Measurements from ENCODE around the gene PTPRM. TPM values are rescaled to one million over a fixed set of nuclear protein-coding genes. Genes with fewer than 3 reads are reported as not detected.
A peak's percentile ranks its signal among the peaks of the same experiment; 100 is the strongest.

PTPRM gene
- total RNA-seq, 1 experiment from 2014 or later, result 6.2 TPM

GRCh38 chr18:7766346-7766745 is 199.2 kb downstream of the PTPRM start:
- no peak overlapping the region for H3K14ac ChIP-seq (ENCODE audit: insufficient read depth, low read length)
- H3K23ac ChIP-seq (ENCODE audit: insufficient read length, low read depth, low read length), result no peak overlapping the region
- H3K9ac ChIP-seq (ENCODE audit: extremely low read depth, insufficient read length, low read length), result no peak overlapping the region
- WGBS (ENCODE audit: extremely low coverage, insufficient read length, low lambda C conversion rate), result no CpG with 5 or more reads among the region's 4 CpGs
- H3K56ac ChIP-seq (ENCODE audit: insufficient read length, low read depth, low read length), result no peak overlapping the region
- H3K27ac ChIP-seq (ENCODE audit: insufficient read length, low read depth, low read length), result no peak overlapping the region
- H3K4me3 Mint-ChIP-seq, result no peak overlapping the region
- no peaks in the 10 kb centered on the region for H3K36me3 Mint-ChIP-seq (ENCODE audit: insufficient read depth in 1 of 3, low read depth in 3 of 3)
- H2BK20ac ChIP-seq (ENCODE audit: low read depth, low read length, poor library complexity, severe bottlenecking), result no peak overlapping the region
- H2BK5ac ChIP-seq (ENCODE audit: insufficient read length, low read length), result no peak overlapping the region
- H3K79me2 ChIP-seq (ENCODE audit: insufficient read depth, low read length), result no peaks in the 10 kb centered on the region
- H2BK120ac ChIP-seq (ENCODE audit: low read depth, low read length, poor library complexity, severe bottlenecking), result no peak overlapping the region
- no peaks in the 10 kb centered on the region for H3K27me3 Mint-ChIP-seq (ENCODE audit: low read depth)
- H3K4me1 ChIP-seq (ENCODE audit: insufficient read depth, low read length), result no peaks in the 10 kb centered on the region
- H2BK15ac ChIP-seq (ENCODE audit: low read depth, low read length), result no peak overlapping the region
- H3K27me3 ChIP-seq (ENCODE audit: insufficient read depth, low read length), result no peaks in the 10 kb centered on the region
- no peak overlapping the region for H4K8ac ChIP-seq (replicated peaks; ENCODE audit: insufficient read length, low read depth, low read length)
- no peak overlapping the region for H3K4ac ChIP-seq (ENCODE audit: low read depth, low read length)
- no peak overlapping the region for H2AK5ac ChIP-seq (ENCODE audit: insufficient read length, low read length)
- no peak overlapping the region for H3T11ph ChIP-seq (ENCODE audit: low read length)
- no peak overlapping the region for H3K4me2 ChIP-seq (ENCODE audit: insufficient read depth, insufficient read length, low read length)
- H4K91ac ChIP-seq (ENCODE audit: insufficient read length, low read depth, low read length), result no peak overlapping the region
- no peaks in the 10 kb centered on the region for H3K23me2 ChIP-seq (ENCODE audit: insufficient read length, low read depth, low read length, poor library complexity, severe bottlenecking)
- H3K9me3 ChIP-seq (ENCODE audit: control insufficient read depth, low read depth, low read length), result no peaks in the 10 kb centered on the region
- no peak overlapping the region for H3K18ac ChIP-seq (ENCODE audit: insufficient read length, low read depth, low read length)
- DNase-seq, result peak; percentile 36
- no peak for TF ChIP-seq CTCF (conservative IDR thresholded peaks at IDR 0.05)
- H4K5ac ChIP-seq (ENCODE audit: insufficient read length, low read depth, low read length), result no peak overlapping the region
- no peaks in the 10 kb centered on the region for H3K9me3 Mint-ChIP-seq
- H3K4me1 Mint-ChIP-seq, result peaks cover 8 to 12% of the 10 kb centered on the region in 2 experiments
- no peak overlapping the region for H3K27ac Mint-ChIP-seq
- H2BK12ac ChIP-seq (ENCODE audit: insufficient read length, low read depth, low read length), result no peak overlapping the region
- H3K79me1 ChIP-seq (ENCODE audit: insufficient read depth, low read depth, low read length, poor library complexity, severe bottlenecking), result no peaks in the 10 kb centered on the region
- no peak overlapping the region for H2AFZ ChIP-seq (ENCODE audit: low read length)
- no peaks in the 10 kb centered on the region for H4K20me1 ChIP-seq (ENCODE audit: control insufficient read depth, insufficient read depth, insufficient read length)
